Naive thymus-derived CD8-positive, alpha-beta T cell (primary cell): Measurements from ENCODE around the gene LARGE1. TPM values are rescaled to one million over a fixed set of nuclear protein-coding genes. Genes with fewer than 3 reads are reported as not detected.

Experiments
- ATAC-seq, 2 donors: fragments of 150-1000 bp; cut with Tn5 transposase in 1 of 2; sonication (Bioruptor Pico), chemical (Tn5 transposase) in 1 of 2; 1 replicate in 1 of 2; 2 replicates in 1 of 2; pipeline ENCODE4 v1.10.0; 2021; ENCODE audit warnings: mild to moderate bottlenecking in 2 of 2, moderate library complexity in 2 of 2
- POLR2A ChIA-PET: fragments of 350-600 bp; sonication (Branson Sonifier 250); formaldehyde crosslinking; loops from one replicate; lab custom pipeline; 2021; ENCODE audit warnings: antibody characterized with exemption; lab: Charles Lee
- DNase-seq, 10 donors: peaks; one replicate each; pipeline versions ENCODE4 v3.0.0 to v3.0.0-alpha.2; 2020 to 2022
- H3K27ac Mint-ChIP-seq, 10 donors: one replicate each; pipeline ENCODE4 v1.8.0; 2020 to 2022; ENCODE audit warnings: mild to moderate bottlenecking in 10 of 10, mixed read lengths in 10 of 10, moderate library complexity in 4 of 10, inconsistent platforms in 1 of 10
- H3K27me3 Mint-ChIP-seq, 5 donors: one replicate each; pipeline ENCODE4 v1.8.0; 2021 to 2022; ENCODE audit warnings: mixed read lengths in 5 of 5
- H3K36me3 Mint-ChIP-seq, 3 donors: one replicate each; pipeline ENCODE4 v1.8.0; 2020 to 2022; ENCODE audit warnings: mixed read lengths in 3 of 3, mild to moderate bottlenecking in 2 of 3, inconsistent platforms in 1 of 3
- H3K4me1 Mint-ChIP-seq, 4 donors: one replicate each; pipeline ENCODE4 v1.8.0; 2021 to 2022; ENCODE audit warnings: mixed read lengths in 4 of 4
- H3K4me3 Mint-ChIP-seq, 10 donors: one replicate each; pipeline ENCODE4 v1.8.0; 2020 to 2022; ENCODE audit warnings: mild to moderate bottlenecking in 10 of 10, mixed read lengths in 10 of 10, moderate library complexity in 6 of 10, inconsistent platforms in 1 of 10
- H3K9me3 Mint-ChIP-seq, 9 donors: one replicate each; pipeline ENCODE4 v1.8.0; 2020 to 2022; ENCODE audit warnings: mixed read lengths in 9 of 9, mild to moderate bottlenecking in 3 of 9, inconsistent platforms in 1 of 9, moderate library complexity in 1 of 9
- polyA plus RNA-seq, 3 donors: library from polyadenylated mRNA; unstranded; fragments of 300-500 nt; fragmentation: Illumina TruSeq; gene quantifications; one replicate each; pipeline ENCODE4 v1.2.3, GENCODE V29; 2021
- total RNA-seq, 8 experiments: library from RNA in 2 of 8; stranded (reverse) in 2 of 8; gene quantifications; one replicate each; pipeline ENCODE4 v1.2.3 and lab custom pipeline; 2021 to 2026

LARGE1 gene
- total and polyA plus RNA-seq, 5 experiments from 2014 or later = 0.07 to 3.0 (median 2.6) TPM; not detected in 2

- POLR2A ChIA-PET = no interaction called here
- Mint-ChIP-seq H3K36me3 (peaks cover 0 to 4% (median 0%) of the 10 kb centered on the region in 3 donors), H3K9me3 (peaks cover 4 to 27% (median 15%) of the 10 kb centered on the region in 9 donors), H3K27ac (no peak overlapping the region), H3K4me3 (no peak overlapping the region), H3K27me3 (no peaks in the 10 kb centered on the region), H3K4me1 (no peaks in the 10 kb centered on the region)
- ATAC-seq (no peak), DNase-seq (no peak)
Measured at GRCh38 chr22:33844273-33844672, 76.0 kb downstream of the LARGE1 start.

GRCh38 chr22:33842421-33843094 is 77.7 kb downstream of the LARGE1 start:
- POLR2A ChIA-PET = no interaction called here
- Mint-ChIP-seq H3K9me3 (peaks cover 4 to 22% (median 10%) of the 10 kb centered on the region in 9 donors), H3K36me3 (no peaks in the 10 kb centered on the region), H3K4me3 (no peak overlapping the region), H3K27me3 (no peaks in the 10 kb centered on the region), H3K27ac (no peak overlapping the region), H3K4me1 (no peaks in the 10 kb centered on the region)
- DNase-seq = no peak
- no peak for ATAC-seq

GRCh38 chr22:33842006-33842354 is 78.3 kb downstream of the LARGE1 start:
- Mint-ChIP-seq H3K9me3 (peaks cover 2 to 16% (median 7%) of the 10 kb centered on the region in 9 donors), H3K36me3 (no peaks in the 10 kb centered on the region), H3K27ac (no peak overlapping the region), H3K4me1 (no peaks in the 10 kb centered on the region), H3K4me3 (no peak overlapping the region), H3K27me3 (no peaks in the 10 kb centered on the region)
- DNase-seq (no peak), ATAC-seq (no peak)
- POLR2A ChIA-PET = no interaction called here

GRCh38 chr22:33841281-33842005 is 78.8 kb downstream of the LARGE1 start:
- H3K27ac Mint-ChIP-seq = no peak overlapping the region
- H3K4me1 Mint-ChIP-seq = no peaks in the 10 kb centered on the region
- DNase-seq (no peak), ATAC-seq (no peak)
- no peak overlapping the region for H3K4me3 Mint-ChIP-seq
- H3K36me3 Mint-ChIP-seq = no peaks in the 10 kb centered on the region
- POLR2A ChIA-PET = no interaction called here
- H3K9me3 Mint-ChIP-seq = peaks cover 0 to 14% (median 6%) of the 10 kb centered on the region in 9 donors
- no peaks in the 10 kb centered on the region for H3K27me3 Mint-ChIP-seq

GRCh38 chr22:33838644-33839043 is 81.6 kb downstream of the LARGE1 start:
- DNase-seq = no peak
- POLR2A ChIA-PET = no interaction called here
- no peaks in the 10 kb centered on the region for H3K27me3 Mint-ChIP-seq
- no peak overlapping the region for H3K4me3 Mint-ChIP-seq
- no peak overlapping the region for H3K27ac Mint-ChIP-seq
- peaks cover 0 to 4% (median 0%) of the 10 kb centered on the region in 9 donors for H3K9me3 Mint-ChIP-seq
- no peaks in the 10 kb centered on the region for H3K36me3 Mint-ChIP-seq
- no peak for ATAC-seq
- H3K4me1 Mint-ChIP-seq = no peaks in the 10 kb centered on the region

- no peaks in the 10 kb centered on the region for H3K4me1 Mint-ChIP-seq
- H3K4me3 Mint-ChIP-seq = no peak overlapping the region
- no peak overlapping the region for H3K27ac Mint-ChIP-seq
- ATAC-seq (no peak), DNase-seq (no peak)
- H3K9me3 Mint-ChIP-seq = peaks cover 0 to 3% (median 0%) of the 10 kb centered on the region in 9 donors
- no peaks in the 10 kb centered on the region for H3K36me3 Mint-ChIP-seq
- H3K27me3 Mint-ChIP-seq = no peaks in the 10 kb centered on the region
- POLR2A ChIA-PET = no interaction called here
Measured at GRCh38 chr22:33837826-33838225, 82.5 kb downstream of the LARGE1 start.

- peaks cover 0 to 9% (median 4%) of the 10 kb centered on the region in 5 donors for H3K27me3 Mint-ChIP-seq
- peaks cover 0 to 3% (median 0%) of the 10 kb centered on the region in 9 donors for H3K9me3 Mint-ChIP-seq
- ATAC-seq = no peak
- no peak overlapping the region for H3K4me3 Mint-ChIP-seq
- POLR2A ChIA-PET = no interaction called here
- no peaks in the 10 kb centered on the region for H3K4me1 Mint-ChIP-seq
- no peak overlapping the region for H3K27ac Mint-ChIP-seq
- H3K36me3 Mint-ChIP-seq = no peaks in the 10 kb centered on the region
- no peak for DNase-seq
Measured at GRCh38 chr22:33835265-33835664, 85.0 kb downstream of the LARGE1 start.

GRCh38 chr22:33832558-33833151 is 87.6 kb downstream of the LARGE1 start:
- DNase-seq (no peak), ATAC-seq (no peak)
- Mint-ChIP-seq H3K27me3 (peaks cover 0 to 9% (median 4%) of the 10 kb centered on the region in 5 donors), H3K4me1 (no peaks in the 10 kb centered on the region), H3K36me3 (no peaks in the 10 kb centered on the region), H3K27ac (no peak overlapping the region), H3K9me3 (peaks cover 0 to 3% (median 0%) of the 10 kb centered on the region in 9 donors), H3K4me3 (no peak overlapping the region)
- POLR2A ChIA-PET = no interaction called here

- DNase-seq = no peak
- Mint-ChIP-seq H3K4me3 (no peak overlapping the region), H3K36me3 (no peaks in the 10 kb centered on the region), H3K27me3 (peaks cover 0 to 9% (median 4%) of the 10 kb centered on the region in 5 donors), H3K4me1 (no peaks in the 10 kb centered on the region), H3K27ac (no peak overlapping the region), H3K9me3 (peaks cover 0 to 3% (median 0%) of the 10 kb centered on the region in 9 donors)
- no peak for ATAC-seq
- POLR2A ChIA-PET = no interaction called here
Measured at GRCh38 chr22:33831651-33832050, 88.6 kb downstream of the LARGE1 start.

GRCh38 chr22:33831207-33831606 is 89.1 kb downstream of the LARGE1 start:
- Mint-ChIP-seq H3K27ac (no peak overlapping the region), H3K27me3 (peaks cover 0 to 9% (median 4%) of the 10 kb centered on the region in 5 donors), H3K4me1 (no peaks in the 10 kb centered on the region), H3K9me3 (peaks cover 0 to 3% (median 0%) of the 10 kb centered on the region in 9 donors), H3K4me3 (no peak overlapping the region), H3K36me3 (no peaks in the 10 kb centered on the region)
- POLR2A ChIA-PET = no interaction called here
- ATAC-seq (no peak), DNase-seq (no peak)

GRCh38 chr22:33829546-33830280 is 90.6 kb downstream of the LARGE1 start:
- Mint-ChIP-seq H3K9me3 (peaks cover 0 to 3% (median 0%) of the 10 kb centered on the region in 9 donors), H3K36me3 (peaks cover 0 to 2% (median 0%) of the 10 kb centered on the region in 3 donors), H3K27me3 (peaks cover 0 to 9% (median 4%) of the 10 kb centered on the region in 5 donors), H3K4me1 (no peaks in the 10 kb centered on the region), H3K4me3 (no peak overlapping the region), H3K27ac (no peak overlapping the region)
- ATAC-seq (no peak), DNase-seq (no peak)
- POLR2A ChIA-PET = no interaction called here

GRCh38 chr22:33828302-33828701 is 92.0 kb downstream of the LARGE1 start:
- ATAC-seq (no peak), DNase-seq (no peak)
- no peak overlapping the region for H3K27ac Mint-ChIP-seq
- POLR2A ChIA-PET = no interaction called here
- peaks cover 0 to 7% (median 0%) of the 10 kb centered on the region in 9 donors for H3K9me3 Mint-ChIP-seq
- H3K4me3 Mint-ChIP-seq = no peak overlapping the region
- peaks cover 0 to 4% (median 2%) of the 10 kb centered on the region in 3 donors for H3K36me3 Mint-ChIP-seq
- peaks cover 0 to 9% (median 6%) of the 10 kb centered on the region in 5 donors for H3K27me3 Mint-ChIP-seq
- no peaks in the 10 kb centered on the region for H3K4me1 Mint-ChIP-seq
